Superior temporal gyrus (tissue), 1 donor: ENCODE data around the gene CCDC154.

Experiments used
- DNase-seq: peaks from one replicate; pipeline ENCODE4 v3.0.0-alpha.2; 2016; ENCODE audit errors: extremely low spot score

The CCDC154 gene

GRCh38 chr16:1438229-1439057 is 5.9 kb downstream of the CCDC154 start:
- no peak for DNase-seq

- no peak for DNase-seq
Observed at GRCh38 chr16:1437606-1438005, 6.8 kb downstream of the CCDC154 start.

GRCh38 chr16:1436731-1437355 is 7.5 kb downstream of the CCDC154 start:
- no peak for DNase-seq

GRCh38 chr16:1435921-1436697 is 8.2 kb downstream of the CCDC154 start:
- no peak for DNase-seq

- no peak for DNase-seq
Observed at GRCh38 chr16:1434644-1435592, 9.4 kb downstream of the CCDC154 start.

GRCh38 chr16:1433756-1434155 is 10.6 kb downstream of the CCDC154 start:
- no peak for DNase-seq

- no peak for DNase-seq
Observed at GRCh38 chr16:1433263-1433560, 11.1 kb downstream of the CCDC154 start.

- no peak for DNase-seq
Observed at GRCh38 chr16:1432388-1433262, 11.7 kb downstream of the CCDC154 start.

- DNase-seq, result no peak
Observed at GRCh38 chr16:1431497-1432270, 12.7 kb downstream of the CCDC154 start.

GRCh38 chr16:1430759-1431496 is 13.4 kb downstream of the CCDC154 start, which contains the start of gene PERCC1:
PERCC1 (plus strand) TSS chr16:1431078; CDS start chr16:1432594, 1,516 bp downstream.
- no peak for DNase-seq

- DNase-seq, result no peak
Observed at GRCh38 chr16:1430214-1430758, 14.1 kb downstream of the CCDC154 start.

- DNase-seq, result no peak
Observed at GRCh38 chr16:1429631-1430030, 14.7 kb downstream of the CCDC154 start.

- DNase-seq, result no peak
Observed at GRCh38 chr16:1429012-1429411, 15.3 kb downstream of the CCDC154 start.

GRCh38 chr16:1428511-1428910 is 15.8 kb downstream of the CCDC154 start:
- DNase-seq, result no peak

- no peak for DNase-seq
Observed at GRCh38 chr16:1427473-1428461, 16.6 kb downstream of the CCDC154 start.

GRCh38 chr16:1426734-1427471 is 17.5 kb downstream of the CCDC154 start:
- no peak for DNase-seq
